Measurements from ENCODE around the gene SENP6.
"Not testable (repeated sequence)": the region's sequence is repeated elsewhere in the genome, so short reads cannot be mapped to it uniquely, and the experiment has no call there.

The SENP6 gene

DNA sequence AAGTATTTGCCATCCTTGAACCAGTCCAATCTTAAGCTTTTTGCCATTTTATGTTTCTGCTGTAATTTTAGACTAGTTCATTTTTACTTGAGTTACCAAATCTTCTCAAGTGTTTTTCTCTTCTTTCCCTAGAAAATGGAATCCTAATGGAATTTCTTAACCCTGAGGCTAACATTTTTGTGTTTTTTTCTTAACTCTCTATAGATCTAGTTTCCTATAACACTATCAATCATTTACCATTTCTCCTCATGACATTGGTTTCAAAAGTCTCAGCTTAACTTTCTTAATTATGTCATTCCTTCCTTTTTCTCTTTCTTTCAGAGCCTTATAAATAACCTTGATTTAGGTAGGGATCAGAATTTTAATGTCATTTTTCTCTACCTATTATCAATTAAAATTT is 54.8 kb downstream of the SENP6 start:
- Histone ChIP-seq H3K36me3 (peaks cover 29% of the 10 kb centered on the region), H3K27me3 (no peaks in the 10 kb centered on the region), H3K4me3 (ENCODE audit: low read depth, low read length) (no peak overlapping the region), H3K9me3 (no peaks in the 10 kb centered on the region), H3K4me1 (peaks cover 4% of the 10 kb centered on the region; the same call in 1 of the 2 replicates)
- no peak for DNase-seq
- TF ChIP-seq, protein P1, sequence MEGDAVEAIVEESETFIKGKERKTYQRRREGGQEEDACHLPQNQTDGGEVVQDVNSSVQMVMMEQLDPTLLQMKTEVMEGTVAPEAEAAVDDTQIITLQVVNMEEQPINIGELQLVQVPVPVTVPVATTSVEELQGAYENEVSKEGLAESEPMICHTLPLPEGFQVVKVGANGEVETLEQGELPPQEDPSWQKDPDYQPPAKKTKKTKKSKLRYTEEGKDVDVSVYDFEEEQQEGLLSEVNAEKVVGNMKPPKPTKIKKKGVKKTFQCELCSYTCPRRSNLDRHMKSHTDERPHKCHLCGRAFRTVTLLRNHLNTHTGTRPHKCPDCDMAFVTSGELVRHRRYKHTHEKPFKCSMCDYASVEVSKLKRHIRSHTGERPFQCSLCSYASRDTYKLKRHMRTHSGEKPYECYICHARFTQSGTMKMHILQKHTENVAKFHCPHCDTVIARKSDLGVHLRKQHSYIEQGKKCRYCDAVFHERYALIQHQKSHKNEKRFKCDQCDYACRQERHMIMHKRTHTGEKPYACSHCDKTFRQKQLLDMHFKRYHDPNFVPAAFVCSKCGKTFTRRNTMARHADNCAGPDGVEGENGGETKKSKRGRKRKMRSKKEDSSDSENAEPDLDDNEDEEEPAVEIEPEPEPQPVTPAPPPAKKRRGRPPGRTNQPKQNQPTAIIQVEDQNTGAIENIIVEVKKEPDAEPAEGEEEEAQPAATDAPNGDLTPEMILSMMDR (IDR thresholded peaks at IDR 0.05; ENCODE audit: low read depth, low read length) = no peak

DNA sequence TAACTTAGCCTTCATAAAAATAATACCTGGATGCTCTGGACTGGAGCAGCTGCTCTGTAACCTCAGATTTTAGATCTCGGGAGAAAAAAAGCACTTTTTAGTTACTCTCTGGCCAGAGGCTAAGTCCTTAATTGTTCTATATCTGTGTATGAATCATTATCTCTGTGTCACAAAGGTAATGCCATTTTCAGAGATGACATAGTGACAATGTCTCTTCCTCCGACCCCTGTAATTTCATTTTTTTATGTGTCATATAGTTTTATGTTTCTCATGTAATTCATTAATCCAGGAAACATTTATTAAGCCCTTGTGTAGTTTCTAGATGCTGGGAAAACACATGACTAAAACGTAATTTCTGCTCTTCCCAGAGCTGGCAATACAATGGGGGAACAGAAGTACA is 55.6 kb downstream of the SENP6 start:
- Histone ChIP-seq H3K9me3 (no peaks in the 10 kb centered on the region), H3K36me3 (peaks cover 27% of the 10 kb centered on the region), H3K4me3 (ENCODE audit: low read depth, low read length) (no peak overlapping the region), H3K27me3 (no peaks in the 10 kb centered on the region), H3K4me1 (peaks cover 4% of the 10 kb centered on the region; the same call in 1 of the 2 replicates)
- DNase-seq = no peak
- TF ChIP-seq, protein P1 (IDR thresholded peaks at IDR 0.05; ENCODE audit: low read depth, low read length) = no peak

DNA sequence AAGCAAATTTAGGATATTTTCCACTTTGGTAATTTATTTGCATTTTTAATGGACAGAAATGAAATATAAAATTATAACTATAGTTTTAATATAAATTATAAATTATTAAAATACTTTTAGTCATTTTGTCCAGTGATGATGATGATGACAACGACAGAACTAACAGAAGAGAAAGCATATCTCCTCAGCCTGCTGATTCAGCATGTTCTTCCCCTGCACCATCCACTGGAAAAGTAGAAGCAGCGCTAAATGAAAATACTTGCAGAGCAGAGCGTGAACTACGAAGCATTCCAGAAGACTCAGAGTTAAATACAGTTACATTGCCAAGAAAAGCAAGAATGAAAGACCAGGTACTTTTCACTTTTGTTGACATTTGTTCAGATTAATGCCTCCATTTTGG is 64.9 kb downstream of the SENP6 start:
- Histone ChIP-seq H3K9me3 (no peaks in the 10 kb centered on the region), H3K4me3 (ENCODE audit: low read depth, low read length) (no peak overlapping the region), H3K36me3 (peaks cover 49% of the 10 kb centered on the region), H3K27me3 (no peaks in the 10 kb centered on the region), H3K4me1 (no peaks in the 10 kb centered on the region)
- DNase-seq = no peak
- TF ChIP-seq, protein P1 (IDR thresholded peaks at IDR 0.05; ENCODE audit: low read depth, low read length) = no peak

DNA sequence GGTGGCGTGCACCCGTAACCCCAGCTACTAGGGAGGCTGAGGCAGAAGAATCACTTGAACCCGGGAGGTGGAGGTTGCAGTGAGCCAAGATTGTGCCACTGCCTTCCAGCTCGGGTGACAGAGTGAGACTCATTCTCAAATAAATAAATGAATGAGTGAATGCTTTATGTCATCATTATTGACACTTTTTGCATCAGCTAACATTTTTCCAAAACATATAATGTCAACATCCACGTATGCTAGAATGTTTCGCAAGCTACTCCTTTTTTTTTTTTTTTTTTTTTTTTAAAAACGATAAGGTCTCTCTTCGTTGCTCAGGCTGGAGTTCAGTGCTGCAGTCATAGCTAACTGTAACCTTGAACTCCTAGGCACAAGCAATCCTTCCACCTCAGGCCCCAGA is 72.2 kb downstream of the SENP6 start:
- no peak for DNase-seq
- peaks cover 49% of the 10 kb centered on the region for H3K36me3 ChIP-seq

DNA sequence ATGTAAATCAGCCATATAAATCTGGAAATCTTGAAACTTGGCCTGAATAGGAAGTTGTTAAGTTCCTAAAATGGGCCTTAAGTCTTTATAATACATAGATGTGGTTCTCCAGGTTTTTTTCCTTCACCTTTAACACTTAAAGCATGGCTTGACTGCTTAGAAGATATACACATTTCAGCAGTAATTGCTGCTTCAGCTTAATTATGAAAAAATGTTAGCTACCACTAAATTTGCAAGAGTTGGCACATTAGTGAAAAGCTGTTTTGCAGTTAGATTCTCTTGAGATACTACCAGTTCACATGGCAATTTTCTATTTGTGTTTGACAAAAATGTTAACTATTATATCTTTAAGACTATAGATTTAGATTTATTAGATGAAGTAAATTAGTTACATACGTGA is 74.7 kb downstream of the SENP6 start:
- H3K36me3 ChIP-seq = peaks cover 60% of the 10 kb centered on the region
- no peaks in the 10 kb centered on the region for H3K9me3 ChIP-seq
- TF ChIP-seq, protein P1 (IDR thresholded peaks at IDR 0.05; ENCODE audit: low read depth, low read length) = no peak
- H3K4me1 ChIP-seq = peaks cover 3% of the 10 kb centered on the region; the same call in 1 of the 2 replicates
- DNase-seq = no peak
- H3K4me3 ChIP-seq (ENCODE audit: low read depth, low read length) = no peak overlapping the region
- no peaks in the 10 kb centered on the region for H3K27me3 ChIP-seq

More for the DNA sequence above, 72.2 kb downstream of the SENP6 start:
- TF ChIP-seq, protein P1 (IDR thresholded peaks at IDR 0.05; ENCODE audit: low read depth, low read length) = no peak
- no peak overlapping the region for H3K4me3 ChIP-seq (ENCODE audit: low read depth, low read length)
- no peaks in the 10 kb centered on the region for H3K9me3 ChIP-seq
- no peaks in the 10 kb centered on the region for H3K27me3 ChIP-seq
- peaks cover 3% of the 10 kb centered on the region; the same call in 1 of the 2 replicates for H3K4me1 ChIP-seq

DNA sequence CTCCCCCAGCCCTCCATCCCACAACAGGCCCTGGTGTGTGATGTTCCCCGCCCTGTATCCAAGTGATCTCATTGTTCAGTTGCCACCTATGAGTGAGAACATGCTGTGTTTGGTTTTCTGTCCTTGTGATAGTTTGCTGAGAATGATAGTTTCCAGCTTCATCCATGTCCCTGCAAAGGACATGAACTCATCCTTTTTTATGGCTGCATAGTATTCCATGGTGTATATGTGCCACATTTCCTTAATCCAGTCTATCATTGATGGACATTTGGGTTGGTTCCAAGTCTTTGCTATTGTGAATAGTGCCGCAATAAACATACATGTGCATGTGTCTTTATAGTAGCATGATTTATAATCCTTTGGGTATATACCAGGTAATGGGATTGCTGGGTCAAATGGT is 80.9 kb downstream of the SENP6 start:
- H3K4me3 ChIP-seq (ENCODE audit: low read depth, low read length); H3K4me1 ChIP-seq; H3K27me3 ChIP-seq; H3K9me3 ChIP-seq; DNase-seq: not testable (repeated sequence)
- H3K36me3 ChIP-seq = peaks cover 58% of the 10 kb centered on the region

DNA sequence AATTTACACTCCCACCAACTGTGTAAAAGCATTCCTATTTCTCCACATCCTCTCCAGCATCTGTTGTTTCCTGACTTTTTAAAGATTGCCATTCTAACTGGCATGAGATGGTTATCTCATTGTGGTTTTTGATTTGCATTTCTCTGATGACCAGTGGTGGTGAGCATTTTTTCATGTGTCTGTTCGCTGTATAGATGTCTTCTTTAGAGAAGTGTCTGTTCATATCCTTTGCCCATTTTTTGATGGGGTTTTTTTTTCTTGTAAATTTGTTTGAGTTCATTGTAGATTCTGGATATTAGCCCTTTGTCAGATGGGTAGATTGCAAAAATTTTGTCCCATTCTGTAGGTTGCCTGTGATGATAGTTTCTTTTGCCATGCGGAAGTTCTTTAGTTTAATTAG is 81.3 kb downstream of the SENP6 start:
- not testable (repeated sequence) for DNase-seq
- H3K36me3 ChIP-seq = peaks cover 53% of the 10 kb centered on the region

DNA sequence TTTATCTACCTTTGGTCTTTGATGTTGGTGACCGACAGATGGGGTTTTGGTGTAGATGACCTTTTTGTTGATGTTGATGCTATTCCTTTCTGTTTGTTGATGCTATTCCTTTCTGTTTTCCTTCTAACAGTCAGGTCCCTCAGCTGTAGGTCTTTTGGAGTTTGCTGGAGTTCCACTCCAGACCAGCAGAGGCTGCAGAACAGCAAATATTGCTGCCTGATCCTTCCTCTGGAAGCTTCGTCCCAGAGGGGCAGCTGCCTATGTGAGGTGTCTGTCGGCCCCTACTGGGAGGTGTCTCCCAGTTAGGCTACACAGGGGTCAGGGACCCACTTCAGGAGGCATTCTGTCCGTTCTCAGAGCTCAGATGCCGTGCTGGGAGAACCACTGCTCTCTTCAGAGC is 85.9 kb downstream of the SENP6 start:
- not testable (repeated sequence) for H3K4me1 ChIP-seq; DNase-seq; H3K27me3 ChIP-seq; H3K9me3 ChIP-seq; H3K4me3 ChIP-seq (ENCODE audit: low read depth, low read length)
- H3K36me3 ChIP-seq = peaks cover 27% of the 10 kb centered on the region

More for the DNA sequence above, 81.3 kb downstream of the SENP6 start:
- not testable (repeated sequence) for H3K4me3 ChIP-seq (ENCODE audit: low read depth, low read length); H3K9me3 ChIP-seq; H3K27me3 ChIP-seq; H3K4me1 ChIP-seq

DNA sequence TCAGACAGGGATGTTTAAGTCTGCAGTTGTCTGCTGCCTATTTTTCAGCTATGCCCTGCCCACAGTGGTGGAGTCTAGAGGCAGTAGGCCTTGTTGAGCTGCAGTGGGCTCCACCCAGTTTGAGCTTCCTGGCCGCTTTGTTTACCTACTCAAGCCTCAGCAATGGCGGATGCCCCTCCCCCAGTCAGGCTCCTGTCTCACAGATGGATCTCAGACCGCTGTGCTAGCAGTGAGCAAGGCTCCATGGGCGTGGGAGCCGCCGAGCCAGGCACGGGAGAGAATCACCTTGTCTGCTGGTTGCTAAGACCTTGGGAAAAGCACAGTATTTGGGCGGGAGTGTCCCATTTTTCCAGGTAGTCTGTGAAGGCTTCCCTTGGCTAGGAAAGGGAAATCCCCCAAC is 86.3 kb downstream of the SENP6 start:
- H3K4me1 ChIP-seq; H3K9me3 ChIP-seq; DNase-seq; H3K4me3 ChIP-seq (ENCODE audit: low read depth, low read length); H3K27me3 ChIP-seq: not testable (repeated sequence)
- H3K36me3 ChIP-seq = peaks cover 26% of the 10 kb centered on the region

Measured in BE2C (cell line).